Osteoblast (primary cell): Measurements from ENCODE around the gene CTNNA2. TPM values are rescaled to one million over a fixed set of nuclear protein-coding genes. Genes with fewer than 3 reads are reported as not detected.

Source experiments
- DNase-seq: peaks from one replicate; pipeline ENCODE4 v3.0.0; 2011; ENCODE audit warnings: low spot score, mixed read lengths; ENCODE audit not compliant: insufficient read length; ENCODE audit errors: missing footprints
- H2AFZ ChIP-seq: 2 replicates; pipeline ENCODE4 v1.6.0; 2011; ENCODE audit warnings: mild to moderate bottlenecking, low read length
- H3K27ac ChIP-seq: 2 replicates; pipeline ENCODE4 v1.5.1; 2011; ENCODE audit warnings: mild to moderate bottlenecking, low read depth, low read length, moderate library complexity
- H3K27me3 ChIP-seq: 2 replicates; pipeline ENCODE4 v1.6.0; 2012; ENCODE audit warnings: mild to moderate bottlenecking, control low read depth, inconsistent platforms, low read length, moderate library complexity; ENCODE audit not compliant: insufficient read depth
- H3K36me3 ChIP-seq: 2 replicates; pipeline ENCODE4 v1.5.1; 2011; ENCODE audit warnings: mild to moderate bottlenecking, low read length, control low read depth, moderate library complexity; ENCODE audit not compliant: insufficient read depth
- H3K4me1 ChIP-seq: 2 replicates; pipeline ENCODE4 v1.5.1; 2011; ENCODE audit warnings: mild to moderate bottlenecking, low read length, control low read depth, moderate library complexity; ENCODE audit not compliant: insufficient read depth
- H3K4me2 ChIP-seq: 2 replicates; pipeline ENCODE4 v1.6.0; 2011; ENCODE audit warnings: mild to moderate bottlenecking, low read length; ENCODE audit not compliant: insufficient read depth
- H3K4me3 ChIP-seq: fragments of 200-600 bp; sonication (generic); 3 replicates; pipeline ENCODE4 v1.5.1; 2012; ENCODE audit warnings: mild to moderate bottlenecking, low read length, inconsistent platforms; ENCODE audit not compliant: insufficient read depth
- H3K79me2 ChIP-seq: 2 replicates; pipeline ENCODE4 v1.6.0; 2012; ENCODE audit warnings: mild to moderate bottlenecking, low read length, control low read depth, inconsistent platforms; ENCODE audit not compliant: insufficient read depth
- H3K9me3 ChIP-seq: 2 replicates; pipeline ENCODE4 v1.5.1; 2011; ENCODE audit warnings: low read depth, low read length, control low read depth
- H4K20me1 ChIP-seq: 2 replicates; pipeline ENCODE4 v1.6.0; 2012; ENCODE audit warnings: mild to moderate bottlenecking, low read length, control low read depth; ENCODE audit not compliant: insufficient read depth
- CTCF ChIP-seq: IDR thresholded peaks from 2 replicates; pipeline ENCODE4 v1.5.1; 2011; ENCODE audit warnings: mild to moderate bottlenecking, low read depth, low read length, moderate library complexity; ENCODE audit errors: extremely low read depth
- total RNA-seq: library from RNA; depleted of rRNA; stranded (reverse); fragments of >200 nt; gene quantifications from 2 replicates; pipeline ENCODE4 v1.2.3, GENCODE V29; 2012

CTNNA2 gene
- total RNA-seq, 1 donor: not detected

GRCh38 chr2:79903222-79904000 is 390.6 kb downstream of the CTNNA2 start:
- Histone ChIP-seq H3K4me1 (no peaks in the 10 kb centered on the region), H3K79me2 (no peaks in the 10 kb centered on the region), H2AFZ (no peak overlapping the region), H3K9me3 (no peaks in the 10 kb centered on the region), H3K4me3 (no peak overlapping the region), H3K4me2 (no peak overlapping the region), H3K27ac (no peak overlapping the region), H3K36me3 (no peaks in the 10 kb centered on the region), H3K27me3 (no peaks in the 10 kb centered on the region), H4K20me1 (no peaks in the 10 kb centered on the region)
- DNase-seq: no peak
- no peak for TF ChIP-seq CTCF

GRCh38 chr2:79906139-79906890 is 393.5 kb downstream of the CTNNA2 start:
- Histone ChIP-seq H2AFZ (no peak overlapping the region), H3K79me2 (no peaks in the 10 kb centered on the region), H4K20me1 (no peaks in the 10 kb centered on the region), H3K4me3 (no peak overlapping the region), H3K9me3 (no peaks in the 10 kb centered on the region), H3K4me1 (no peaks in the 10 kb centered on the region), H3K27me3 (no peaks in the 10 kb centered on the region), H3K27ac (no peak overlapping the region), H3K36me3 (no peaks in the 10 kb centered on the region), H3K4me2 (no peak overlapping the region)
- TF ChIP-seq CTCF: no peak
- DNase-seq: no peak

- Histone ChIP-seq H3K27me3 (no peaks in the 10 kb centered on the region), H3K79me2 (no peaks in the 10 kb centered on the region), H3K4me3 (no peak overlapping the region), H3K4me1 (no peaks in the 10 kb centered on the region), H2AFZ (no peak overlapping the region), H3K9me3 (no peaks in the 10 kb centered on the region), H3K4me2 (no peak overlapping the region), H3K36me3 (no peaks in the 10 kb centered on the region), H4K20me1 (no peaks in the 10 kb centered on the region), H3K27ac (no peak overlapping the region)
- no peak for TF ChIP-seq CTCF
- no peak for DNase-seq
These were observed 396.7 kb downstream of the CTNNA2 start for GRCh38 chr2:79909521-79909920.

GRCh38 chr2:79910643-79911042 is 397.8 kb downstream of the CTNNA2 start:
- H3K4me2 ChIP-seq: no peak overlapping the region
- TF ChIP-seq CTCF: no peak
- H4K20me1 ChIP-seq: no peaks in the 10 kb centered on the region
- no peak for DNase-seq
- H3K27ac ChIP-seq: no peak overlapping the region
- H2AFZ ChIP-seq: no peak overlapping the region
- no peaks in the 10 kb centered on the region for H3K27me3 ChIP-seq
- no peaks in the 10 kb centered on the region for H3K9me3 ChIP-seq
- H3K4me1 ChIP-seq: no peaks in the 10 kb centered on the region
- H3K36me3 ChIP-seq: no peaks in the 10 kb centered on the region
- H3K4me3 ChIP-seq: no peak overlapping the region
- H3K79me2 ChIP-seq: no peaks in the 10 kb centered on the region
